Activated CD8-positive, alpha-beta memory T cell treated with anti-CD3 and anti-CD28 coated beads, Interleukin-2, amount 50 U/mL, for 48 hours (primary cell): Measurements from ENCODE around the gene LAP3.

Experiments used
- DNase-seq: peaks from one replicate; pipeline ENCODE4 v3.0.0-alpha.2; 2020

Gene LAP3

DNA sequence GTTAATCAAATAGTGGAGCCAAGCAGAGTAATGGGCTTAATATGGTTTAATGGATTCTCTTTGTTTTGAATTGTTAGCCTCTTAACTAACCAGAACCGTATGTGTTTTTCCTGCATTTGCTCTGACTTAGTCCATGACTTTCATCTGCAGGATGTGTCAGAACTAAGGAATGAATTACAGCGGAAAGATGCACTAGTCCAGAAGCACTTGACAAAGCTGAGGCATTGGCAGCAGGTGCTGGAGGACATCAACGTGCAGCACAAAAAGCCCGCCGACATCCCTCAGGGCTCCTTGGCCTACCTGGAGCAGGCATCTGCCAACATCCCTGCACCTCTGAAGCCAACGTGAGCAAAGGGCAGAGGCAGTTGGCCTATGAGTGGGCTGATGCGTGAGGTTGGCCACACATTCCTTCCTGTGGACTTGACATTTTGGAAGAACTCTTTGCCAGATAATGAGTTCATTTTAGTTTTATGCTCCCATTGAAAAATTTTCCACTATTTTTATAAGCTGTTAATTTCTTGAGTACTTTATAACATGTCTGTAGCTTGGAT, 46.5 kb downstream of the LAP3 start:
- peak; percentile 43 for DNase-seq

DNA sequence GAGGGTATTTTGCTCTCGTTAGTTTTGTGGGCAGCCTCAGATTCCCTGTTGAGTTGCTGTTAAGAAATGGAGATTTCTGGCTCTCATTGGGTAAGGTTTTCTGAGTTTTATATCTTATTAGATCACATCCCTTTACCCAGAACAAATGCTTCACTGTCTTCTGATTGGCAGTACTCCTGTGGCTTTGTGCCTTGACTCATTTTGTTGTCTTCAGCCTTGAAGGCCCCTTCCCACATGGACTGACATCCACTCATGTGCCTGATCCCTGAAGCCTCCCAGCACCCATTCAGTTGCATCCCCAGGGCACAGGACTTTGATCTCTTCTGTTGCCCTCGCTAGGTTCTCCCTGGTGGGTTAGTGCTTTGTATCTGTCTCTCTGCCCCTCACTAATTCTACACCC, 47.8 kb downstream of the LAP3 start:
- peak; percentile 23 for DNase-seq

DNA sequence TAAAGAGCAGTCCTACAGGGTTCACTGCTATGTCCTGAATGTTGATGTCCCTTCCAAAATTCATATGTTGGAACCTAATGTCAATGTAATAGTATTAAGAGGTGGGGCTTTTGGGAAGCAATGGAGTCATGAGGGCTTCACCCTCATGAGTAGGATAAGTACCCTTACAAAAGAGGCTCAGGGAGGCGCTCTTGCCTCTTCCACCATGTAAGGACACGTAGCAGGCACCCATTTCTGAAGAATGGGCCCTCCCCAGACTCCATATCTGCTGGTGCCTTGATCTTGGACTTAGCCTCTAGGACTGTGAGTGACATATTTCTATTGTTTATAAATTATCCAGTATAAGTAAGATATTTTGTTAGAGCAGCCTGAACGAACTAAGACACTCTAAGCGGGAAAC, 53.2 kb downstream of the LAP3 start:
- DNase-seq = no peak

DNA sequence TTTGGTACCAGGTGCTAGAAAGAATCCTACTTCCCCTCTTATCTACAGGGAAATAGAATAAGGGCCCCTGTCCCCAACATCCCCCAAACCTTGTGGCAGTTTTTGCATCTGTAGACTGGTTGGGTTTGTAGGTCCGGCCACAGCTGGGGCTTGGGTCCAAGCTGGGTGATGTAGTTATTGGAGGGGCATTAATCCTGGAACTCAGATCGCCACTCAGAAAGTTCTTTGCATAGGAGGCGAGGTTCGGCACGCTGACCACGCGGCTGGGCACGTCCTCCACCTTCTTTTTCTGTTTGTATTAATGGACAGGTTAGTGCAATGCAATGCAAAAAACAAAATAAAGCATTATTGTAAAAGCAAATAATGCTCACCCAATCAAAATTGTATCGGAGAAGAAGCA, 56.6 kb downstream of the LAP3 start:
- no peak for DNase-seq

DNA sequence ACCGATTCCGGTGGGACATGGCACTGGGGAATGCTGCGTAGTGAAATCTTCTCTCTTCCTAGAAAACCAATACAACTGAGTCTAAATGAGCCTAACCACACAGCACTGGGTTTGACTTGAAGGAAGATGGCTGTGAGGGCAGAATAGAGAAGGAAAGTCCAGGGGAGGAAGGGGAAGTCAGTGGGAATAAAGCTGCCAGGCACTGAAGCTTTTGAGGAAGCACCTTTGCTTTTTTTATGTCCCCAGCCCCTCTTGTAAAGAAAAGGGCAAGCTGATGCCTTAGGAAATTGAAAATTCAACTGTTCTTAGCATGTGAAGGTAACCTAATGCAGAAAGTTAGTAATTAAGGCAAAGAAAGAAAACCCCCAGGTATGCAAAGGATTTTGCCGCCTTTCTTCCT, 58.1 kb downstream of the LAP3 start:
- DNase-seq = no peak

DNA sequence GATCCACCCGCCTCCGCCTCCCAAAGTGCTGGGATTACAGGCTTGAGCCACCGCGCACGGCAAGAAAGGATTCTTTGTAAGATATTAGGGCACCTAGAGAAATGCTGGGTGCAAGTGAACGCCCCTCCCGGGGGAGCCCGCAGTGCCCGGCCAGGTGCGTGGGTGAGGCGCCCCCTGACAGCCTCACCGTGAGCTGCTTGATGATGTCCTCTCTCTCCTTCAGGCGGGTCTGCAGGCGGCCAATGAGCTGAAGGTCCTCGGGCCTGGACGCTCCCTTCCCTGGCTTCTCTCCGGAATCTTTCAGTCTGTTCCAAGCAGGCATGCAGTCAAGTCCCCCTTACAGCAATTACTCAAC, 59.3 kb downstream of the LAP3 start:
- no peak for DNase-seq

DNA sequence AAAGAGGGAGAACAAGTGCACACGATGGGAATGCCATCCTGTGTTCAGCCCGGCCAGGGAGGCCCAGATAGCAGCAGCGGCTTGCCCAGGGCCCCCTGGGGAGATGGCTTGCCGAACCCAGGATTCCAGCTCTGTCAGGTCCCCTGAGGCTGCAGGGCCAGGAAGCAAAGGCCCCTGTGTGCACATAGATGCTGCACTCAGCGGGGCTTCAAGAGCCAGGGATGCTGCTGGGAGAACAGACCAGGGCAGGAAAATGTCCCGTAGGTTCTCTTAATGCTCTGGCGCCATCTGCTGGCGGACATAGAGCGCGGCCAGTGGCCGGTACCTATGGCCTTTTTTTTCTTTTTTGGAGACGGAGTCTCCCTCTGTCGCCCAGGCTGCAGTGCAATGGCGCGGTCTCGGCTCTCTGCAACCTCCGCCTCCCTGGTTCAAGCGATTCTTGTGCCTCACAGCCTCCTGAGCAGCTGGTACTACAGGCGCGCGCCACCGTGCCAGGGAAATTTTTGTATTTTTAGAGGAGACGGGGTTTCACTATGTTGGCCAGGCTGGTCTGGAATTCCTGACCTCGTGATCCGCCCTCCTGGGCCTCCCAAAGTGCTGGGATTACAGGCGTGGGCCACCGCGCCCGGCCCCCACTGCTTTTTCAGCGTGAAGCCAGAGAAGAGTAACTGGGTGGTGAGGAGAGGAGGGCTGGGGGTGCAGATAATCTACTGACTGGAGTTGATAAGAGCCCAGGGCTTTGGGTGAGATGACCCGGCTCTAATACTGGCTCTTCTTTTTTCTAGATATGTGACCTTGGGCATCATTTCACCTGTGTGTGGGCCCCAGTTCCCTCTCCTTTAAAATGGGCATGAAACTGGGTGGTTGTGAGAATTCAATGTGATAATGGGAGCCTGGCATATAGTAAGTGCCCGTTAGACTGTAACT, 60.0 kb downstream of the LAP3 start:
- DNase-seq = peak; percentile 91

DNA sequence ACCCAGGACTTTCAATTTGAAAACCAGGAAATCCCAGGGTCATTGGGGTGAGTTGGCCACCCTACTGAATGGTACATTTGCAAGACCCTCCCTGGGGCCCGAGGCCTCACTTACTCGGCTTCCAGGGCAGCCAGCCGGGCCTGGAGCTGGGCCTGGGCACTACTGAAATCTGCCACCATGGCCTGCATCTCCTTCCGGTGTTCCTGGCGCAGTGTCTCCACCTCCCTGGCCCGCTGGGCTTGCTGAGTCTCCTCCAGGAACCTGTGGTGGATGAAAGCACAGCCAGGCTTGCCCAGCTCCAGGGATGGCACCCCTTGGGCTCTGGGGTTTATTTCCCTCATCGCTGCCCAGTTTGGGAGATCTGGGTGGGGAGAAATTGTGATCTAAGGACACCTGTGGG, 62.1 kb downstream of the LAP3 start:
- no peak for DNase-seq

DNA sequence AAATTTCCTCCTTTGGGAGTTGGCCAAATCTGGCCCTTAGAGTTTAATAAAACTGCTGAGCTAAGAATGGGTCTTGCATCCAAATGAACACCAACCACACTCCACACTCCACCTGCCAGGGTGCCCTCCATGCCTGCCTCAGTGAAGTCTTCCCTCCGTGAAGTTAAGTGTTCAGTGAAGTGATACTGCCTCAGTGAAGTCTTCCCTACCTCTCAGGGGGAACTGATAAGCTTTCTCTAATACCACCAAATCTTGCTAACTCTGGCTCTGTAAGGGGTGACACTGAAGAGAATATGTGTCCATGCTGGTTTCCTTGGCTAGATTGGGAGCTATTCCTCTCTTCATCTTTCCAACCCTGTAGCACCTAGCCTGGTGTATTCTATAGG, 65.4 kb downstream of the LAP3 start:
- DNase-seq = no peak

DNA sequence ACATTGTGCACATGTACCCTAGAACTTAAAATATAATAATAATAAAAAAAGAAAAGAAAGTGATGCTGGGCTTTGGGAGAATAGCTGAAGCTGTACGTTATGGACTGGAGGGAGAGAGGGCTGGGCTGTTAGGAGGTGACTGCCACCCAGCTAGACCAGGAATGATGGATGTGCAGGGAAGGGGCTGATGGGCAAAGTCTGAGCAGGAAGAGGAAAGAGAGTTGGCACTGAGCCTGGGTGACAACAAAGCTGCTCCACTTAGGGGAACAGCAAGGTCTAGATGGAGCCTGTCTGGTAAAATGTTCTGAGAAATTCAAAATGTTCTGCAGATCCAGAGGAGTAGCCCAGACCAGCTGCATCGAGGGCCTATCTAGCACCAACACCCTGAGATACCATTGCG, 69.7 kb downstream of the LAP3 start:
- no peak for DNase-seq

DNA sequence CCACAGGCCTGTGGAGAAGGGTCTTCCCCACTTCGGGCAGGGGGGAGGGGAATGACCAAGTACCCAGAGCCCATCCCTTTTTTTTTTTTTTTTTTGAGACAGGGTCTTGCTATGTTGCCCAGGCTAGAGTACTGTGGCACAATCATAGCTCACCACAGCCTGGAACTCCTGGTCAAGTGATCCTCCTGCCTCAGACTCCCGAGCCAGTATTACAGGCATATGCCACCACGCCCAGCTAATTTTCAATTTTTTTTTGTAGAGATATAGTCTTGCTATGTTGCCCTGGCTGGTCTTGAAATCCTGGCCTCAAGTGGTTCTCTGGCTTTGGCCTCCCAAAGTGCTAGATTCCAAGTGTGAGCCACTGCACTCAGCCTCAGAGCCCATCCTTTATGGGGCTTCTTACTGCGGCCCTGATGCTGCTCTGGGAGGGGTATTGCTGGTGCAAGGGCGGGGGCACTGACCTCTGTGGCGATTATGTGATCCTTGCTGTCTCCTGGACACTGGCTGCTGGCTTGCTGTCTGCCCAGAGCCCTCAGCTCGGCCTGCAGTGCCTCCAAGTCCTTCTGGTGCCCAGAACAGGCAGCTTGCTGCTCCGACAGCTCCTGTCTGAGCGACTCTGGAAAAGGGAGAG, 70.3 kb downstream of the LAP3 start:
- no peak for DNase-seq

DNA sequence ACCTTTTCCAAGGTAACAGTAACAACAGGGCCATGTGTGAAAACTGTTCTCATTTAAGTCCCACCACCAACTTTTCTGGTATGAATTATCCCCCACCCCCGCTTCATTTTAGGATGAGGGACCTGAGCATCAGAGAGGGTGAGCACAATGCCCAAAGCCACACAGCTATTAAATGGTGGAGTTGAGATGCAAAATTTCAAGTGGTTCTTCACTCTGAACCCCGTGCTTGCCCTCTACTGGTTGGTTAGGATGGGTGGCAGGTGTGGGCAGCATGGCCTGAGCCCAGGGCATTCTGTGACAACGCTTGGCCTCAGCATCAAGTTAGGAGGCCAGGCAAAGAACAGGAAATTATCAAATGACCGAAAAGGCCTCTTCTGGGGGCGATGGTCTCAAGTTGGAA, 70.9 kb downstream of the LAP3 start:
- no peak for DNase-seq

DNA sequence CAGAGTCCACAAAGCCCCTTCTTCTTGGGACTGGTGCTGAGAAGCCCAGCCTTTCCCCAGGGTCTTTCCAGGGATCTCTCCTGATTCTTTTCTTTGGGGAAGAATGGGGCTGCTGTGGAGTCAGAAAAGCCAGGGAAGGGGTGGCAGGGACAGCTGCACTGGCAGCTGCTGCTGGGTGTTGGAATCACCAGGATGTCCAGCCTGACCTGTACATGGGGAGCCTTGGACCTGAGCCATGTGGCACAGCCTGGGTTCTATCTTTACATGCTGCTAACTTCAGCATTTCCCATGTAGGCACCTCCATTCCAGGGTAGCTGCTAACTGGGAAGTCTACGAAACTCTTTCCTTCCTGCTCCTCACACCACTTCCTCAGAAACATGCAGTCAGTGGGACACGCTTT, 73.4 kb downstream of the LAP3 start:
- no peak for DNase-seq

DNA sequence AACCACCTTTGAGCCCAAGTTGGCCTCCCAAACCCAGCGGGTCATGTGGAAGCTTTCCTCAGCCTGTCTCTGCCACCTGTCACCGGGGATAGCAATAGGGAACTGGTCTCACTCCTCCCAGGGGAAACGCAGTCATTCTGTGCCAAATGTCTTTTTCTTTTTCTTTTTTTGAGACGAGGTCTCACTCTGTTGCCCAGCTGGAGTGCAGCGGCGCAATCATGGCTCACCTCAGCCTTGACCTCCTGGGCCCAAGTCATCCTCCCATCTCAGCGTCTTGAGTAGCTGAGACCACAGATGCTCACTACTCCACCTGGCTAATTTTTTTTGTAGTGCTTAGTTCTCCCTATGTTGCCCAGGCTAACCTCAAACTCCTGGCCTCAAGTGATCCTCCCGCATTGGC, 77.7 kb downstream of the LAP3 start:
- no peak for DNase-seq

DNA sequence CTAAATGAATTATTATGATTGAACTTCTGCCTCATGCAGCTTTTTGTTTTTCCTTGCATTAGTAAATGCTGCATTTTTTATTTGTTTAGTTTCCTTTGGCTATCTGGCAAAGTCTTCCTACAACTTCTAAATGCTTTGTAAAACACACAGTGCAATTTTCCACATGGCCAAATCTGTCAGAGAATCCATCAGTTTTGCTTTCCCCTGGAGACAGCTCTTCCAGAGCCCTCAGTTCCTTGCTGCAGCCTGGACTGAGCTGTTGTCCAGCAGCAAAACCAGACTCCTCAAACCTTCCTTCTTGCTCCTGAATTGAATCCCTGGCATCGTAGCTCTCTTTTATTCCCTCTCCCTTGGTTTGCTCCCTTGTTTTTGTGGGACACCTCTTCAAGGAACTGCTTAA, 80.1 kb downstream of the LAP3 start:
- no peak for DNase-seq
